Measurements from ENCODE around the gene LGALS7. TPM values are rescaled to one million over a fixed set of nuclear protein-coding genes. Genes with fewer than 3 reads are reported as not detected.

LGALS7 gene
- total RNA-seq, 1 donor from 2014 or later: not detected

DNA sequence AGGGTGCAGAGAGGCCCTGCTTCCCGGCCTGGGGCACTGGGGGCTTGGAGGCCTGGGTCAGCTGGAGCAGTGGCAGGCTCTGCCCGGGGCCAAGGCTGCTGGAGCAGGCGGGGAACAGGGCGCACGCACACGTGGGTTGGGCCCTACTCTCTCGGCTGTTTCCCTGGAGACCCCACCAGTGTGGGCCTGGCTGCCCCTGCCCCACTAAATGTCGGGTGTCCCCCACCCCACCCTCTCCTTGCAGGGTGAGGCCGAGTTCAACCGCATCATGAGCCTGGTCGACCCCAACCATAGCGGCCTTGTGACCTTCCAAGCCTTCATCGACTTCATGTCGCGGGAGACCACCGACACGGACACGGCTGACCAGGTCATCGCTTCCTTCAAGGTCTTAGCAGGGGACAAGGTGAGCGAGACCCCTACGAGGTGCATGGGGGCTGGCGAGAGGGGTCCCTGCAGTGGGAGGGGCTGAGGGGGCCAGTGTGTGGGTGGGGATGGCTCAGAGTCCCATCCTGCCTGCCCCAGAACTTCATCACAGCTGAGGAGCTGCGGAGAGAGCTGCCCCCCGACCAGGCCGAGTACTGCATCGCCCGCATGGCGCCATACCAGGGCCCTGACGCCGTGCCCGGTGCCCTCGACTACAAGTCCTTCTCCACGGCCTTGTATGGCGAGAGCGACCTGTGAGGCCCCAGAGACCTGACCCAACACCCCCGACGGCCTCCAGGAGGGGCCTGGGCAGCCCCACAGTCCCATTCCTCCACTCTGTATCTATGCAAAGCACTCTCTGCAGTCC is 44.4 kb downstream of the LGALS7 start:
- Histone ChIP-seq H3K4me3 (ENCODE audit: insufficient read depth, low read depth, low read length) (no peak overlapping the region), H3K27me3 (ENCODE audit: insufficient read depth, low read length) (no peaks in the 10 kb centered on the region), H3K4me1 (ENCODE audit: insufficient read depth, low read length) (peaks cover 19% of the 10 kb centered on the region), H4K20me1 (ENCODE audit: insufficient read depth, low read length) (peaks cover 62% of the 10 kb centered on the region), H3K79me2 (ENCODE audit: insufficient read depth, low read length) (peaks cover 25% of the 10 kb centered on the region), H3K9me3 (ENCODE audit: insufficient read depth, low read depth, low read length) (no peaks in the 10 kb centered on the region), H2AFZ (ENCODE audit: low read depth, low read length) (no peak overlapping the region), H3K36me3 (ENCODE audit: insufficient read depth, low read length) (peaks cover 42% of the 10 kb centered on the region), H3K27ac (ENCODE audit: low read depth, low read length) (no peak overlapping the region), H3K4me2 (ENCODE audit: low read length) (no peak overlapping the region), H3K9ac (ENCODE audit: low read length) (no peak overlapping the region)
- Mint-ChIP-seq H3K27me3 (ENCODE audit: low read depth, unreplicated experiment) (no peaks in the 10 kb centered on the region), H3K36me3 (ENCODE audit: low read depth, unreplicated experiment) (peaks cover 23% of the 10 kb centered on the region), H3K27ac (ENCODE audit: unreplicated experiment) (peak overlapping the region; percentile 34), H3K4me1 (ENCODE audit: low read depth, unreplicated experiment) (no peaks in the 10 kb centered on the region), H3K4me3 (ENCODE audit: unreplicated experiment) (no peak overlapping the region), H3K9me3 (ENCODE audit: unreplicated experiment) (no peaks in the 10 kb centered on the region)
- DNase-seq (ENCODE audit: low read depth): no peak
- no peak for TF ChIP-seq EZH2 (IDR thresholded peaks at IDR 0.05; ENCODE audit: insufficient read depth, low read length)
- TF ChIP-seq, protein P1, sequence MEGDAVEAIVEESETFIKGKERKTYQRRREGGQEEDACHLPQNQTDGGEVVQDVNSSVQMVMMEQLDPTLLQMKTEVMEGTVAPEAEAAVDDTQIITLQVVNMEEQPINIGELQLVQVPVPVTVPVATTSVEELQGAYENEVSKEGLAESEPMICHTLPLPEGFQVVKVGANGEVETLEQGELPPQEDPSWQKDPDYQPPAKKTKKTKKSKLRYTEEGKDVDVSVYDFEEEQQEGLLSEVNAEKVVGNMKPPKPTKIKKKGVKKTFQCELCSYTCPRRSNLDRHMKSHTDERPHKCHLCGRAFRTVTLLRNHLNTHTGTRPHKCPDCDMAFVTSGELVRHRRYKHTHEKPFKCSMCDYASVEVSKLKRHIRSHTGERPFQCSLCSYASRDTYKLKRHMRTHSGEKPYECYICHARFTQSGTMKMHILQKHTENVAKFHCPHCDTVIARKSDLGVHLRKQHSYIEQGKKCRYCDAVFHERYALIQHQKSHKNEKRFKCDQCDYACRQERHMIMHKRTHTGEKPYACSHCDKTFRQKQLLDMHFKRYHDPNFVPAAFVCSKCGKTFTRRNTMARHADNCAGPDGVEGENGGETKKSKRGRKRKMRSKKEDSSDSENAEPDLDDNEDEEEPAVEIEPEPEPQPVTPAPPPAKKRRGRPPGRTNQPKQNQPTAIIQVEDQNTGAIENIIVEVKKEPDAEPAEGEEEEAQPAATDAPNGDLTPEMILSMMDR (IDR thresholded peaks at IDR 0.05; ENCODE audit: insufficient read depth, low read depth, low read length): no peak
- FAIRE-seq: no peak

DNA sequence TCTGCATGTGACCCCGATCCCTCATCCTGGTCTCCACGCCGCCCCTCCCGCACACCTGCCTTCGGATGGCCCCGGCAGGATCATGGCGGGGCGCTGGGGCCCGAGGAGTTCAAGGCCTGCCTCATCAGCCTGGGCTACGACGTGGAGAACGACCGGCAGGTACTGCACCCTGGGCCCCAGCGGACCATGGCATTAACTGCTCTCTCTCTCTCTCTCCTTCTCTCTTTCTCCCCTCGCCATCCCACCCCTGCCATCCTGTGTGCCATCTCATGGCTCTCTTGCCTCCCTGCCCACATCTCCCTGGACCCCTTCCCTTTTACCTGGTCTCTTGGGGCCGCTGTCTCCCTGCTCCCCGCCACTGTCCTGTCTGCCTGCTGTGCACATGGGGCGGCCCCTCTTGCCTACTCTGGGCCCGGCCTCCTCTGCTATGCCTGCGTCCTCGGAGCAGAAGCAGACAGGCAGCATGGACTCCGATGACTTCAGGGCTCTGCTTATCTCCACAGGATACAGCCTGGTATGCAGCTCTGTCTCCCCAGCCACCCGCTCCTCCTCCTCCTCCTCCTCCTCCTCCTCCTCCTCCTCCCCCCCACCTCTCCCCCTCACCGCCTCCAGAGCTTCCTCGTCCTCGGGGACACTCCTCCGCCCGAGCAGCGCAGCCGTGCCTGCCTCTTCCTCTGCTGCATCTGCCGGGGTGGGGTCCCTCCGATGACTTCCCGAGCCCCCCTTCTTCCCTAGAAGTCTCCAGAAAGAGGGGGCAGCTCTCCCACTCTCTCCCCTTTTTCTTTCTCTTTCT is 45.3 kb downstream of the LGALS7 start:
- H3K27ac ChIP-seq (ENCODE audit: low read depth, low read length): no peak overlapping the region
- H3K4me1 ChIP-seq (ENCODE audit: insufficient read depth, low read length): peaks cover 10% of the 10 kb centered on the region
- H3K9me3 ChIP-seq (ENCODE audit: insufficient read depth, low read depth, low read length): no peaks in the 10 kb centered on the region
- Mint-ChIP-seq H3K27me3 (ENCODE audit: low read depth, unreplicated experiment) (no peaks in the 10 kb centered on the region), H3K4me3 (ENCODE audit: unreplicated experiment) (no peak overlapping the region), H3K9me3 (ENCODE audit: unreplicated experiment) (no peaks in the 10 kb centered on the region), H3K36me3 (ENCODE audit: low read depth, unreplicated experiment) (peaks cover 28% of the 10 kb centered on the region), H3K27ac (ENCODE audit: unreplicated experiment) (peak overlapping the region; percentile 34), H3K4me1 (ENCODE audit: low read depth, unreplicated experiment) (peaks cover 7% of the 10 kb centered on the region)
- H3K79me2 ChIP-seq (ENCODE audit: insufficient read depth, low read length): peaks cover 31% of the 10 kb centered on the region
- no peak overlapping the region for H3K4me2 ChIP-seq (ENCODE audit: low read length)
- TF ChIP-seq EZH2 (IDR thresholded peaks at IDR 0.05; ENCODE audit: insufficient read depth, low read length): no peak
- TF ChIP-seq, protein P1 (IDR thresholded peaks at IDR 0.05; ENCODE audit: insufficient read depth, low read depth, low read length): no peak
- peaks cover 42% of the 10 kb centered on the region for H3K36me3 ChIP-seq (ENCODE audit: insufficient read depth, low read length)
- no peak overlapping the region for H3K4me3 ChIP-seq (ENCODE audit: insufficient read depth, low read depth, low read length)
- peaks cover 57% of the 10 kb centered on the region for H4K20me1 ChIP-seq (ENCODE audit: insufficient read depth, low read length)
- no peak overlapping the region for H2AFZ ChIP-seq (ENCODE audit: low read depth, low read length)
- peak overlapping the region; percentile 23 for H3K9ac ChIP-seq (ENCODE audit: low read length)
- H3K27me3 ChIP-seq (ENCODE audit: insufficient read depth, low read length): no peaks in the 10 kb centered on the region
- FAIRE-seq (no peak), DNase-seq (ENCODE audit: low read depth) (no peak)

All from astrocyte (in vitro differentiated cells and primary cell).